H1 (cell line): ENCODE measurements around the gene RAB5B. TPM values are rescaled to one million over a fixed set of nuclear protein-coding genes. Genes with fewer than 3 reads are reported as not detected.

Source experiments
- CTCF ChIA-PET: fragments of 300-600 bp; sonication (Branson Sonifier 250); formaldehyde crosslinking; loops from one replicate; lab custom pipeline; 2021; ENCODE audit not compliant: partially characterized antibody; lab: Charles Lee
- POLR2A ChIA-PET: fragments of 300-600 bp; sonication (Branson Sonifier 250); formaldehyde crosslinking; loops from one replicate; lab custom pipeline; 2021; ENCODE audit warnings: inconsistent platforms; ENCODE audit not compliant: partially characterized antibody; lab: Charles Lee
- DNase-seq, 2 experiments: peaks; one replicate each; pipeline versions ENCODE4 v3.0.0 to v3.0.0-alpha.2; 2010 to 2022; ENCODE audit warnings: low spot score in 2 of 2, low read depth in 1 of 2, mixed read lengths in 1 of 2
- FAIRE-seq: peaks from 2 replicates; lab custom pipeline; 2011; peaks lifted over from hg19 to GRCh38; lab: Jason Lieb, UNC
- H2AFZ ChIP-seq: 2 replicates; pipeline ENCODE4 v1.8.1; 2012; ENCODE audit warnings: low read length, inconsistent platforms
- H2AK5ac ChIP-seq: 2 replicates; pipeline ENCODE4 v1.6.1; 2013; ENCODE audit warnings: low read depth, low read length
- H2BK120ac ChIP-seq: replicated peaks from 2 replicates; pipeline ENCODE3; 2013; ENCODE audit warnings: low read depth, low read length, inconsistent platforms
- H2BK12ac ChIP-seq: 2 replicates; pipeline ENCODE4 v1.6.1; 2013; ENCODE audit warnings: low read depth, low read length
- H2BK15ac ChIP-seq: 2 replicates; pipeline ENCODE4 v1.6.1; 2013; ENCODE audit warnings: low read length
- H2BK20ac ChIP-seq: 2 replicates; pipeline ENCODE4 v1.6.1; 2013; ENCODE audit warnings: low read length
- H2BK5ac ChIP-seq: 2 replicates; pipeline ENCODE4 v1.6.1; 2013; ENCODE audit warnings: low read depth, low read length
- H3K14ac ChIP-seq: 2 replicates; pipeline ENCODE4 v1.6.1; 2013; ENCODE audit warnings: inconsistent platforms; ENCODE audit not compliant: insufficient read length
- H3K18ac ChIP-seq: 2 replicates; pipeline ENCODE4 v1.6.1; 2013; ENCODE audit warnings: low read length; ENCODE audit errors: extremely low read depth
- H3K23ac ChIP-seq: 2 replicates; pipeline ENCODE4 v1.6.1; 2013; ENCODE audit warnings: inconsistent platforms; ENCODE audit not compliant: insufficient read length
- H3K23me2 ChIP-seq: 2 replicates; pipeline ENCODE4 v1.6.1; 2013; ENCODE audit warnings: low read depth, low read length
- H3K27ac ChIP-seq: 2 replicates; pipeline ENCODE4 v1.6.1; 2011; ENCODE audit warnings: low read depth, low read length, inconsistent platforms
- H3K27me3 ChIP-seq, 4 experiments: replicated peaks in 1 of 4; 1 replicate in 1 of 4; 2 replicates in 3 of 4; pipeline versions ENCODE4 v1.6.1 to v1.8.1; 2011 to 2013; ENCODE audit warnings: low read length in 3 of 4, mild to moderate bottlenecking in 3 of 4, inconsistent platforms in 2 of 4, mixed read lengths in 2 of 4, moderate library complexity in 1 of 4; ENCODE audit not compliant: control insufficient read depth in 3 of 4, insufficient read depth in 3 of 4; ENCODE audit errors: extremely low read depth in 1 of 4
- H3K36me3 ChIP-seq, 4 experiments: 2 replicates each; pipeline versions ENCODE4 v1.6.1 to v1.8.1; 2011 to 2013; ENCODE audit warnings: mild to moderate bottlenecking in 4 of 4, low read length in 3 of 4, moderate library complexity in 2 of 4, control low read depth in 1 of 4, inconsistent platforms in 1 of 4; ENCODE audit not compliant: insufficient read depth in 4 of 4, control insufficient read depth in 2 of 4
- H3K4ac ChIP-seq: replicated peaks from 2 replicates; pipeline ENCODE3; 2013; ENCODE audit warnings: low read length, low read depth, mixed read lengths, inconsistent platforms; ENCODE audit not compliant: insufficient read length
- H3K4me1 ChIP-seq, 4 experiments: replicated peaks in 1 of 4; 1 replicate in 1 of 4; 2 replicates in 3 of 4; pipeline versions ENCODE4 v1.6.1 to v1.8.1; 2011 to 2013; ENCODE audit warnings: low read length in 3 of 4, inconsistent platforms in 2 of 4, mixed read lengths in 1 of 4; ENCODE audit not compliant: insufficient read depth in 4 of 4, control insufficient read depth in 3 of 4
- H3K4me2 ChIP-seq, 2 experiments: 2 replicates each; pipeline versions ENCODE4 v1.6.1 to v1.8.1; 2011 to 2013; ENCODE audit warnings: low read depth in 2 of 2, low read length in 2 of 2, control low read depth in 1 of 2, inconsistent platforms in 1 of 2, mild to moderate bottlenecking in 1 of 2; ENCODE audit not compliant: insufficient read depth in 1 of 2
- H3K4me3 ChIP-seq, 4 experiments: fragments of 200-600, 300-600 bp in 1 of 4; sonication (generic), shearing (Covaris generic), sonication (Bioruptor Twin) in 1 of 4; 2 replicates each; pipeline versions ENCODE4 v1.5.1 to v1.8.1; 2011 to 2016; ENCODE audit warnings: low read length in 4 of 4, low read depth in 3 of 4, control low read depth in 2 of 4, inconsistent platforms in 2 of 4, mild to moderate bottlenecking in 2 of 4, mixed read lengths in 1 of 4, moderate library complexity in 1 of 4; ENCODE audit not compliant: insufficient read depth in 2 of 4; ENCODE audit errors: extremely low read depth in 1 of 4
- H3K56ac ChIP-seq: replicated peaks from 2 replicates; pipeline ENCODE3; 2013; ENCODE audit warnings: low read depth, mild to moderate bottlenecking, mixed read lengths, low read length, inconsistent platforms; ENCODE audit not compliant: insufficient read length
- H3K79me1 ChIP-seq: 2 replicates; pipeline ENCODE4 v1.6.1; 2013; ENCODE audit warnings: low read depth, low read length, control low read depth
- H3K79me2 ChIP-seq, 2 experiments: 2 replicates each; pipeline versions ENCODE4 v1.6.1 to v1.8.1; 2012 to 2013; ENCODE audit warnings: low read length in 2 of 2, mild to moderate bottlenecking in 2 of 2, inconsistent platforms in 1 of 2; ENCODE audit not compliant: insufficient read depth in 2 of 2, control insufficient read depth in 1 of 2
- H3K9ac ChIP-seq, 4 experiments: replicated peaks in 1 of 4; 1 replicate in 1 of 4; 2 replicates in 3 of 4; pipeline versions ENCODE4 v1.6.1 to v1.8.1; 2011 to 2013; ENCODE audit warnings: low read depth in 3 of 4, low read length in 3 of 4, control low read depth in 2 of 4, mild to moderate bottlenecking in 2 of 4, moderate library complexity in 2 of 4, inconsistent platforms in 1 of 4; ENCODE audit errors: extremely low read depth in 1 of 4
- H3K9me3 ChIP-seq, 2 experiments: 2 replicates each; pipeline versions ENCODE4 v1.6.1 to v1.8.1; 2012 to 2013; ENCODE audit warnings: mild to moderate bottlenecking in 2 of 2, moderate library complexity in 2 of 2, control low read depth in 1 of 2, inconsistent platforms in 1 of 2, low read depth in 1 of 2, low read length in 1 of 2, mixed read lengths in 1 of 2; ENCODE audit not compliant: insufficient read depth in 2 of 2
- H4K20me1 ChIP-seq, 2 experiments: replicated peaks in 1 of 2; 2 replicates each; pipeline versions ENCODE3 to v1.8.1; 2011 to 2013; ENCODE audit warnings: inconsistent platforms in 2 of 2, low read length in 2 of 2, mild to moderate bottlenecking in 1 of 2; ENCODE audit not compliant: insufficient read depth in 2 of 2, control insufficient read depth in 1 of 2
- H4K5ac ChIP-seq: 2 replicates; pipeline ENCODE4 v1.6.1; 2013; ENCODE audit warnings: low read length, low read depth, mixed read lengths, inconsistent platforms; ENCODE audit not compliant: insufficient read length
- H4K8ac ChIP-seq: 2 replicates; pipeline ENCODE4 v1.8.0; 2013; ENCODE audit warnings: mild to moderate bottlenecking, moderate library complexity, low read length, inconsistent platforms; ENCODE audit not compliant: insufficient read depth; ENCODE audit errors: extremely low read depth
- H4K91ac ChIP-seq: replicated peaks from 2 replicates; pipeline ENCODE3; 2013; ENCODE audit warnings: low read length, mixed read lengths, inconsistent platforms; ENCODE audit not compliant: insufficient read length
- CEBPB ChIP-seq: IDR thresholded peaks from 2 replicates; pipeline ENCODE4 v1.6.1; 2012; ENCODE audit warnings: low read depth, low read length
- CHD1 ChIP-seq: IDR thresholded peaks from 2 replicates; pipeline ENCODE4 v1.6.1; 2012; ENCODE audit warnings: low read depth, low read length, improper control_type of control experiment
- GABPA ChIP-seq: IDR thresholded peaks from 2 replicates; pipeline ENCODE4 v1.6.1; 2011; ENCODE audit warnings: mild to moderate bottlenecking, low read length, moderate library complexity, borderline replicate concordance; ENCODE audit not compliant: insufficient read depth
- JUND ChIP-seq: IDR thresholded peaks from 2 replicates; pipeline ENCODE4 v1.6.1; 2011; ENCODE audit warnings: mild to moderate bottlenecking, improper control_type of control experiment, low read length
- MAFK ChIP-seq: IDR thresholded peaks from 2 replicates; pipeline ENCODE4 v1.6.1; 2012; ENCODE audit warnings: low read depth, mild to moderate bottlenecking, improper control_type of control experiment, low read length
- MAX ChIP-seq: IDR thresholded peaks from 2 replicates; pipeline ENCODE4 v1.6.1; 2012; ENCODE audit warnings: inconsistent platforms
- NRF1 ChIP-seq: IDR thresholded peaks from 2 replicates; pipeline ENCODE4 v1.6.1; 2011; ENCODE audit warnings: mild to moderate bottlenecking, low read depth, low read length, improper control_type of control experiment
- POLR2A ChIP-seq, 2 experiments: IDR thresholded peaks; 1 replicate in 1 of 2; 2 replicates in 1 of 2; pipeline ENCODE4 v1.6.1; 2011; ENCODE audit warnings: low read depth in 2 of 2, low read length in 2 of 2, mild to moderate bottlenecking in 2 of 2; ENCODE audit errors: control extremely low read depth in 1 of 2
- RFX5 ChIP-seq: IDR thresholded peaks from 2 replicates; pipeline ENCODE4 v1.6.1; 2011; ENCODE audit warnings: low read depth, low read length, improper control_type of control experiment, borderline replicate concordance
- SAP30 ChIP-seq: fragments of 300-600 bp; sonication (generic); IDR thresholded peaks from 2 replicates; pipeline ENCODE4 v1.7.1; 2012; ENCODE audit warnings: low read length, moderate library complexity, mild to moderate bottlenecking, inconsistent platforms; ENCODE audit not compliant: insufficient read depth, insufficient replicate concordance
- TEAD4 ChIP-seq: IDR thresholded peaks from 2 replicates; pipeline ENCODE4 v1.6.1; 2012; ENCODE audit warnings: low read depth, low read length, inconsistent platforms, mixed read lengths
- WGBS, 2 experiments: shearing (Covaris generic) in 1 of 2; methylation state at CpG; one replicate each; pipeline versions ENCODE4 v1.1.6 to v1.1.7; 2013 to 2015; ENCODE audit warnings: low lambda C conversion rate in 2 of 2, mixed read lengths in 2 of 2, inconsistent platforms in 1 of 2, low coverage in 1 of 2, missing lambda C conversion rate in 1 of 2; ENCODE audit not compliant: insufficient replicate concordance in 2 of 2, insufficient coverage in 1 of 2, insufficient read length in 1 of 2; ENCODE audit errors: extremely low coverage in 1 of 2, missing lambda C conversion rate in 1 of 2; 5-methylcytosine and 5-hydroxymethylcytosine counted together
- polyA plus RNA-seq, 7 experiments: library from polyadenylated mRNA; depleted of rRNA in 3 of 7; stranded (reverse) in 5 of 7; unstranded in 2 of 7; fragments of >200 nt in 5 of 7; fragments of 200-250 nt in 2 of 7; gene quantifications; 1 replicate in 5 of 7; 2 replicates in 1 of 7; 4 replicates in 1 of 7; pipeline versions ENCODE4 v1.2.1 to v1.2.3, GENCODE V29; 2011 to 2013; ENCODE audit warnings: missing spikeins in 2 of 7, mixed read lengths in 2 of 7
- total RNA-seq: library from RNA; stranded (reverse); fragmentation: NEBNext Ultra II Directional; extraction: Animal tissue kit (Norgen Biotek cat#: 25700); gene quantifications from 2 replicates; pipeline ENCODE4 v1.2.1, GENCODE V29; 2021

RAB5B gene
- total and polyA plus RNA-seq, 2 of the 8 experiments (the other 6 are each of a cell fraction or from before 2014, with no cell fraction given), result 56.7 to 62.4 TPM

GRCh38 chr12:55957106-55957859, 16.6 kb upstream of the RAB5B start:
- Histone ChIP-seq H2BK15ac (no peak overlapping the region), H2BK5ac (no peak overlapping the region; the same call in 1 of the 2 replicates), H3K23me2 (no peaks in the 10 kb centered on the region), H3K9ac (no peak overlapping the region), H3K4ac (no peak overlapping the region), H3K18ac (no peak overlapping the region), H2AFZ (no peak overlapping the region), H3K79me1 (no peaks in the 10 kb centered on the region), H4K8ac (no peak overlapping the region), H3K79me2 (no peaks in the 10 kb centered on the region), H3K27me3 (no peaks in the 10 kb centered on the region), H3K4me3 (no peak overlapping the region), H2BK20ac (no peak overlapping the region), H3K56ac (no peak overlapping the region), H2BK120ac (no peak overlapping the region), H3K14ac (no peak overlapping the region), H3K4me2 (no peak overlapping the region), H3K27ac (no peak overlapping the region), H3K9me3 (no peaks in the 10 kb centered on the region), H3K4me1 (no peaks in the 10 kb centered on the region), H4K5ac (no peak overlapping the region), H2BK12ac (no peak overlapping the region), H3K23ac (no peak overlapping the region), H4K91ac (no peak overlapping the region), H4K20me1 (peaks cover 0 to 1% of the 10 kb centered on the region in 2 experiments), H3K36me3 (peaks cover 10 to 61% (median 34%) of the 10 kb centered on the region in 4 experiments; a peak in 7 of 8 replicates), H2AK5ac (no peak overlapping the region)
- DNase-seq, result no peak
- TF ChIP-seq CEBPB (no peak), RFX5 (no peak), MAX (no peak), POLR2A (IDR thresholded peaks at IDR 0.05; ENCODE audit: control extremely low read depth in 1 of 2, low read depth in 2 of 2, low read length in 2 of 2) (no peak), JUND (no peak), TEAD4 (no peak), MAFK (no peak), GABPA (no peak), SAP30 (no peak), NRF1 (no peak), CHD1 (no peak)
- FAIRE-seq, result no peak
- CTCF ChIA-PET, result interaction anchor here (1.0 to 2.6 kb wide), 8 partner anchors 12 to 176 kb away, joined by 3 to 8 read pairs (median 3); partner anchors contain the start of gene RAB5B
- 92% methylated on average over 5 of the region's 5 CpGs; no CpG with 5 or more reads in 1 of the 2 experiments for WGBS, 2 experiments
- POLR2A ChIA-PET, result interaction anchor here (0.6 to 2.5 kb wide), 6 partner anchors 9 to 159 kb away, joined by 3 to 7 read pairs (median 3); partner anchors contain the start of genes ORMDL2 and SARNP
